Sigmoid colon (tissue), 7 donors: ENCODE data around the gene TRIM63. TPM values are rescaled to one million over a fixed set of nuclear protein-coding genes. Genes with fewer than 3 reads are reported as not detected.

ENCODE experiments used
- DNase-seq: peaks from one replicate; pipeline ENCODE4 v3.0.0-alpha.2; 2019
- H3K27ac ChIP-seq, 4 donors: fragments of 200-600 bp; sonication (generic); one replicate each; pipeline ENCODE4 v1.5.1; 2016 to 2019; ENCODE audit warnings: mild to moderate bottlenecking in 1 of 4
- H3K27me3 ChIP-seq, 3 donors: fragments of 200-600 bp; sonication (generic); one replicate each; pipeline ENCODE4 v1.5.1; 2019; ENCODE audit warnings: mild to moderate bottlenecking in 1 of 3
- H3K36me3 ChIP-seq, 4 donors: fragments of 200-600 bp; sonication (generic); one replicate each; pipeline ENCODE4 v1.5.1; 2016 to 2019
- H3K4me1 ChIP-seq, 4 donors: fragments of 200-600 bp; sonication (generic); one replicate each; pipeline ENCODE4 v1.5.1; 2017 to 2019
- H3K4me3 ChIP-seq, 4 donors: fragments of 200-600 bp; sonication (generic); one replicate each; pipeline ENCODE4 v1.5.1; 2017 to 2019; ENCODE audit warnings: mild to moderate bottlenecking in 2 of 4, moderate library complexity in 1 of 4
- H3K9me3 ChIP-seq, 4 donors: fragments of 200-600 bp in 3 of 4; sonication (generic) in 3 of 4; one replicate each; pipeline versions ENCODE4 v1.5.1 to v1.6.1; 2013 to 2019
- CTCF ChIP-seq, 4 experiments: fragments of 450-650 bp in 3 of 4; fragments of 200-600 bp in 1 of 4; IDR thresholded peaks; one replicate each; pipeline ENCODE4 v1.5.1; 2016 to 2019; ENCODE audit warnings: antibody characterized with exemption in 4 of 4, mild to moderate bottlenecking in 3 of 4, moderate library complexity in 2 of 4
- EP300 ChIP-seq, 4 donors: sonication (generic); formaldehyde crosslinking; IDR thresholded peaks; one replicate each; pipeline ENCODE4 v1.6.1; 2017; ENCODE audit warnings: antibody characterized with exemption in 4 of 4
- POLR2A ChIP-seq, 2 donors: fragments of 450-650 bp; IDR thresholded peaks; one replicate each; pipeline ENCODE4 v1.6.1; 2016; ENCODE audit warnings: antibody characterized with exemption in 2 of 2, mild to moderate bottlenecking in 2 of 2, moderate library complexity in 2 of 2
- POLR2AphosphoS5 ChIP-seq, 4 donors: sonication (generic); formaldehyde crosslinking; IDR thresholded peaks; one replicate each; pipeline ENCODE4 v1.6.1; 2017; ENCODE audit warnings: antibody characterized with exemption in 4 of 4
- WGBS, 2 donors: extraction: QIAGEN DNeasy Blood & Tissue Kit; methylation state at CpG; one replicate each; pipeline ENCODE4 v1.1.7; 2013; 5-methylcytosine and 5-hydroxymethylcytosine counted together
- intact Hi-C: fragments of 100-400 bp; cut with DNase I; formaldehyde crosslinking; loops from one replicate; pipeline ENCODE4 v1.15.1; 2023
- polyA plus RNA-seq, 3 donors: library from polyadenylated mRNA; stranded (reverse); fragments of 200-250 nt; gene quantifications; one replicate each; pipeline ENCODE4 v1.2.3, GENCODE V29; 2013
- total RNA-seq, 4 donors: library from RNA; depleted of rRNA; stranded (reverse); fragments of >200 nt; gene quantifications; one replicate each; pipeline ENCODE4 v1.1.0, GENCODE V29; 2016
- donor health status: healthy with polysubstance abuse.
- donor health status: Bipolar disorder and iron deficiency.
- donor health status: healthy.

The TRIM63 gene
- total and polyA plus RNA-seq, 7 donors: 0.35 to 2.1 (median 0.81) TPM; not detected in 2

- Histone ChIP-seq H3K27ac (no peak overlapping the region), H3K36me3 (no peaks in the 10 kb centered on the region), H3K9me3 (no peaks in the 10 kb centered on the region), H3K27me3 (peaks cover 0 to 3% (median 3%) of the 10 kb centered on the region in 3 donors), H3K4me3 (no peak overlapping the region), H3K4me1 (peaks cover 0 to 30% (median 13%) of the 10 kb centered on the region in 4 donors)
- no peak for TF ChIP-seq POLR2A (IDR thresholded peaks at IDR 0.05)
- no peak for TF ChIP-seq EP300 (IDR thresholded peaks at IDR 0.05)
- TF ChIP-seq POLR2AphosphoS5 (IDR thresholded peaks at IDR 0.05): no peak
- TF ChIP-seq CTCF (IDR thresholded peaks at IDR 0.05): no peak
- intact Hi-C loops: no loop called here
- DNase-seq: no peak
- 76 to 89% methylated on average over 4 of the region's 4 CpGs for WGBS, 2 donors
These were observed 3.0 kb upstream of the TRIM63 start for GRCh38 chr1:26070296-26070962.

DNA sequence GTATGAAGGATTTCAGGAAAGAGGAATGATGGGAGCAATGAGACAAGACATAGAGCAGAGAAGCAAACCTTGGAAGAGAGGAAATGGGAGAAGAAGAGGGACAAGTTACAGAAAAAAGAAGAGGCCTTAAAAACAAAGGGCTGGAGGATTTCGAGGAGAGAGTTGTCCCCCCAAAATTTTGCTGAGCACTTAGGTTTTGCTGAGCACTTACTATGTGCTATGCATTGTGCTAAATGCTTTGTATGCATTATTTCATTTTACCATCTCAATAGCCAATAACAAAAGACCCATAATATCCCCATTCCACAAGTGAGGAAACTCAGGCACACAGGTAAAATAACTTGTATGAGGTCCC is 2.5 kb upstream of the TRIM63 start:
- intact Hi-C loops: no loop called here
- WGBS, 2 donors: 84 to 85% methylated on average over 1 of the region's 1 CpG

GRCh38 chr1:26066857-26067256 is 573 bp downstream of the TRIM63 start:
- Histone ChIP-seq H3K4me3 (no peak overlapping the region), H3K9me3 (no peaks in the 10 kb centered on the region), H3K36me3 (no peaks in the 10 kb centered on the region), H3K27me3 (no peaks in the 10 kb centered on the region), H3K4me1 (peaks cover 0 to 17% (median 8%) of the 10 kb centered on the region in 4 donors), H3K27ac (peak overlapping the region in 1 of 4 donors; percentile 12)
- intact Hi-C loops: no loop called here
- DNase-seq: no peak
- 80 to 84% methylated on average over 4 of the region's 4 CpGs for WGBS, 2 donors
- TF ChIP-seq CTCF (IDR thresholded peaks at IDR 0.05) (no peak), POLR2A (IDR thresholded peaks at IDR 0.05) (no peak), POLR2AphosphoS5 (IDR thresholded peaks at IDR 0.05) (peak in 1 of 4 donors; percentile 52), EP300 (IDR thresholded peaks at IDR 0.05) (no peak)

More for the DNA sequence above, 2.5 kb upstream of the TRIM63 start:
- DNase-seq: no peak
- TF ChIP-seq EP300 (IDR thresholded peaks at IDR 0.05) (no peak), POLR2A (IDR thresholded peaks at IDR 0.05) (no peak), POLR2AphosphoS5 (IDR thresholded peaks at IDR 0.05) (no peak), CTCF (IDR thresholded peaks at IDR 0.05) (no peak)
- no peaks in the 10 kb centered on the region for H3K36me3 ChIP-seq
- no peaks in the 10 kb centered on the region for H3K9me3 ChIP-seq
- H3K4me1 ChIP-seq: peaks cover 0 to 30% (median 13%) of the 10 kb centered on the region in 4 donors
- H3K27me3 ChIP-seq: no peaks in the 10 kb centered on the region
- no peak overlapping the region for H3K4me3 ChIP-seq
- no peak overlapping the region for H3K27ac ChIP-seq

DNA sequence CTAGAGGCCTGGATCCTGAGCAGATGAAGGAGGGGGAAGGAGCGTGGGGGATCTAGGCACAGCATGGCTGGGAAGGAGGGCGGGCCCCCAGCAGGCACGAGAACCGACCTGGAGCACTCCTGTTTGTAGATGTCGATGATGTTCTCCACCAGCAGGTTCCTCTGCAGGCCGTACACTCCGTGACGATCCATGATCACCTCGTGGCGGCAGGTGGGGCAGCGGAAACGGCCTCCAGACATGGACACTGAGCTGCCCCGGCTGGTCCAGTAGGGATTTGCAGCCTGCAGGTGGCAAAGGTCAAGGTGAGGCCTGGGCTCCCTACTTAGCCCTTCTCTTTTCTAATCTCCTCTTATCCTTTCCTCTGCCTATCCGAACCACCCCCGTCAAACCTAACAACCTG is 1.3 kb downstream of the TRIM63 start:
- Histone ChIP-seq H3K9me3 (no peaks in the 10 kb centered on the region), H3K4me3 (no peak overlapping the region), H3K27ac (no peak overlapping the region), H3K27me3 (no peaks in the 10 kb centered on the region), H3K4me1 (peaks cover 0 to 17% (median 8%) of the 10 kb centered on the region in 4 donors), H3K36me3 (no peaks in the 10 kb centered on the region)
- intact Hi-C loops: no loop called here
- WGBS, 2 donors: 87% methylated on average over 15 of the region's 15 CpGs
- TF ChIP-seq POLR2AphosphoS5 (IDR thresholded peaks at IDR 0.05) (no peak), POLR2A (IDR thresholded peaks at IDR 0.05) (no peak), EP300 (IDR thresholded peaks at IDR 0.05) (no peak), CTCF (IDR thresholded peaks at IDR 0.05) (no peak)
- DNase-seq: no peak

DNA sequence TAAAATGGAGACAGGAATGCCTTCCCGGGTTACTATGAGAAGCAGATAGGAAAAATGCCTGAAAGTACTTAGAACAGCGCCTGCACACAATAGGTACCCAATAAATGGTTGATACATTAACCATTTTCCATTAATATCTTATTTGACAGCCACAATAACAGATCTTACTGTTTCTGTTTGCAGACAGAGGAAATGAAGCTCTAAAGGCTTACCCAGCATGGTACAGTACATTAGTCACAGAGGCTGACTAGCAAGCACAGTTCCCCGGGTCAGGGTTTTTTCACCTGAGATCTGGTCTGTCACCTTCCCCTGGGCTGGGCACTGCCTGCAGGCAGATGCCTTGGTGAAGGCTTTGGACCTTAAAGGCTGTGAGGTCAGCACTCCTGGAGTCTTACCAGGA is 2.9 kb downstream of the TRIM63 start:
- no peaks in the 10 kb centered on the region for H3K9me3 ChIP-seq
- intact Hi-C loops: no loop called here
- no peak for DNase-seq
- H3K4me3 ChIP-seq: no peak overlapping the region
- no peaks in the 10 kb centered on the region for H3K36me3 ChIP-seq
- peaks cover 0 to 17% (median 8%) of the 10 kb centered on the region in 4 donors for H3K4me1 ChIP-seq
- H3K27me3 ChIP-seq: no peaks in the 10 kb centered on the region
- WGBS, 2 donors: 82 to 83% methylated on average over 3 of the region's 3 CpGs
- no peak overlapping the region for H3K27ac ChIP-seq
- TF ChIP-seq EP300 (IDR thresholded peaks at IDR 0.05) (no peak), POLR2AphosphoS5 (IDR thresholded peaks at IDR 0.05) (no peak)
